CD14-positive monocyte (primary cell): Measurements from ENCODE around the gene BHLHE23. TPM values are rescaled to one million over a fixed set of nuclear protein-coding genes. Genes with fewer than 3 reads are reported as not detected.

Experiments
- DNase-seq, 3 donors: peaks; one replicate each; pipeline ENCODE4 v3.0.0-alpha.2; 2011 to 2022
- H2AFZ ChIP-seq: 2 replicates; pipeline ENCODE4 v1.6.0; 2012; ENCODE audit warnings: mild to moderate bottlenecking, low read depth, low read length, inconsistent platforms; ENCODE audit not compliant: insufficient read depth, poor library complexity, severe bottlenecking
- H3K27ac ChIP-seq, 2 donors: 1 replicate in 1 of 2; 2 replicates in 1 of 2; pipeline ENCODE4 v1.5.1; 2012 to 2013; ENCODE audit warnings: low read length in 2 of 2, control low read depth in 1 of 2, inconsistent platforms in 1 of 2, low read depth in 1 of 2, mild to moderate bottlenecking in 1 of 2
- H3K27me3 ChIP-seq, 2 donors: one replicate each; pipeline versions ENCODE4 v1.6.0 to v1.6.1; 2011 to 2013; ENCODE audit warnings: low read length in 2 of 2; ENCODE audit not compliant: control insufficient read depth in 2 of 2, insufficient read depth in 2 of 2
- H3K36me3 ChIP-seq, 2 donors: replicated peaks in 1 of 2; 1 replicate in 1 of 2; 2 replicates in 1 of 2; pipeline versions ENCODE4 v1.5.1 to v1.6.1; 2012 to 2013; ENCODE audit warnings: low read length in 2 of 2, control low read depth in 1 of 2, inconsistent platforms in 1 of 2, mild to moderate bottlenecking in 1 of 2; ENCODE audit not compliant: insufficient read depth in 2 of 2, control insufficient read depth in 1 of 2
- H3K4me1 ChIP-seq, 2 donors: 1 replicate in 1 of 2; 2 replicates in 1 of 2; pipeline versions ENCODE4 v1.5.1 to v1.6.1; 2012 to 2013; ENCODE audit warnings: low read length in 2 of 2, control low read depth in 1 of 2, inconsistent platforms in 1 of 2, mild to moderate bottlenecking in 1 of 2, moderate library complexity in 1 of 2; ENCODE audit not compliant: insufficient read depth in 2 of 2, control insufficient read depth in 1 of 2
- H3K4me2 ChIP-seq: replicated peaks from 2 replicates; pipeline ENCODE3; 2012; ENCODE audit warnings: low read length, moderate library complexity, mild to moderate bottlenecking; ENCODE audit not compliant: poor library complexity, severe bottlenecking; ENCODE audit errors: extremely low read depth
- H3K4me3 ChIP-seq, 3 experiments: fragments of 200-600 bp in 1 of 3; sonication (generic) in 1 of 3; replicated peaks in 1 of 3; 1 replicate in 2 of 3; 2 replicates in 1 of 3; pipeline ENCODE4 v1.5.1; 2011 to 2013; ENCODE audit warnings: low read length in 3 of 3, mild to moderate bottlenecking in 3 of 3, control low read depth in 2 of 3, low read depth in 2 of 3, inconsistent platforms in 1 of 3, moderate library complexity in 1 of 3
- H3K79me2 ChIP-seq: 2 replicates; pipeline ENCODE4 v1.6.0; 2012; ENCODE audit warnings: mild to moderate bottlenecking, control low read depth, inconsistent platforms, low read length, moderate library complexity; ENCODE audit not compliant: insufficient read depth
- H3K9ac ChIP-seq: 2 replicates; pipeline ENCODE4 v1.6.0; 2017; ENCODE audit warnings: low read length, mild to moderate bottlenecking; ENCODE audit not compliant: insufficient read depth, poor library complexity, severe bottlenecking
- H3K9me3 ChIP-seq, 2 donors: replicated peaks in 1 of 2; 1 replicate in 1 of 2; 2 replicates in 1 of 2; pipeline versions ENCODE4 v1.5.1 to v1.6.1; 2012 to 2013; ENCODE audit warnings: low read length in 2 of 2, control low read depth in 1 of 2; ENCODE audit not compliant: control insufficient read depth in 1 of 2, insufficient read depth in 1 of 2
- H4K20me1 ChIP-seq: 2 replicates; pipeline ENCODE4 v1.6.0; 2012; ENCODE audit warnings: mild to moderate bottlenecking, low read length, control low read depth, moderate library complexity; ENCODE audit not compliant: insufficient read depth
- H3K27ac Mint-ChIP-seq, 7 donors: one replicate each; pipeline ENCODE4 v1.8.0; 2020; ENCODE audit warnings: mild to moderate bottlenecking in 7 of 7, mixed read lengths in 7 of 7, moderate library complexity in 6 of 7, inconsistent platforms in 2 of 7
- H3K27me3 Mint-ChIP-seq, 3 donors: one replicate each; pipeline ENCODE4 v1.8.0; 2021 to 2022; ENCODE audit warnings: low read depth in 3 of 3, mild to moderate bottlenecking in 3 of 3, mixed read lengths in 3 of 3, moderate library complexity in 3 of 3, inconsistent platforms in 1 of 3
- H3K36me3 Mint-ChIP-seq, 2 donors: one replicate each; pipeline ENCODE4 v1.8.0; 2020; ENCODE audit warnings: mixed read lengths in 2 of 2, inconsistent platforms in 1 of 2, mild to moderate bottlenecking in 1 of 2
- H3K4me1 Mint-ChIP-seq: one replicate; pipeline ENCODE4 v1.8.0; 2020; ENCODE audit warnings: mild to moderate bottlenecking, mixed read lengths
- H3K4me3 Mint-ChIP-seq, 2 donors: one replicate each; pipeline ENCODE4 v1.8.0; 2020; ENCODE audit warnings: mild to moderate bottlenecking in 2 of 2, mixed read lengths in 2 of 2, moderate library complexity in 1 of 2
- H3K9me3 Mint-ChIP-seq, 7 donors: one replicate each; pipeline ENCODE4 v1.8.0; 2020 to 2022; ENCODE audit warnings: mixed read lengths in 7 of 7, mild to moderate bottlenecking in 6 of 7, moderate library complexity in 6 of 7, inconsistent platforms in 2 of 7
- WGBS: methylation state at CpG from one replicate; pipeline ENCODE4 v1.1.5; 2013; ENCODE audit warnings: missing lambda C conversion rate; ENCODE audit not compliant: insufficient coverage; 5-methylcytosine and 5-hydroxymethylcytosine counted together
- intact Hi-C, 2 donors: fragments of 100-400 bp; cut with micrococcal nuclease; formaldehyde crosslinking; loops; one replicate each; pipeline versions ENCODE4 v1.15.0 to v1.15.1; 2023
- polyA plus RNA-seq, 3 donors: library from polyadenylated mRNA; depleted of rRNA in 1 of 3; unstranded in 2 of 3; stranded (reverse) in 1 of 3; fragments of 300-500 nt in 2 of 3; fragments of >200 nt in 1 of 3; fragmentation: Illumina TruSeq in 2 of 3; gene quantifications; 1 replicate in 2 of 3; 2 replicates in 1 of 3; pipeline ENCODE4 v1.2.3, GENCODE V29; 2012 to 2021
- TF ChIP-seq, protein P1 (sequence below): fragments of 200-600 bp; IDR thresholded peaks from one replicate; pipeline ENCODE4 v1.8.0; 2022; ENCODE audit warnings: antibody characterized with exemption, mild to moderate bottlenecking

BHLHE23 gene
- polyA plus RNA-seq, 3 donors: not detected

DNA sequence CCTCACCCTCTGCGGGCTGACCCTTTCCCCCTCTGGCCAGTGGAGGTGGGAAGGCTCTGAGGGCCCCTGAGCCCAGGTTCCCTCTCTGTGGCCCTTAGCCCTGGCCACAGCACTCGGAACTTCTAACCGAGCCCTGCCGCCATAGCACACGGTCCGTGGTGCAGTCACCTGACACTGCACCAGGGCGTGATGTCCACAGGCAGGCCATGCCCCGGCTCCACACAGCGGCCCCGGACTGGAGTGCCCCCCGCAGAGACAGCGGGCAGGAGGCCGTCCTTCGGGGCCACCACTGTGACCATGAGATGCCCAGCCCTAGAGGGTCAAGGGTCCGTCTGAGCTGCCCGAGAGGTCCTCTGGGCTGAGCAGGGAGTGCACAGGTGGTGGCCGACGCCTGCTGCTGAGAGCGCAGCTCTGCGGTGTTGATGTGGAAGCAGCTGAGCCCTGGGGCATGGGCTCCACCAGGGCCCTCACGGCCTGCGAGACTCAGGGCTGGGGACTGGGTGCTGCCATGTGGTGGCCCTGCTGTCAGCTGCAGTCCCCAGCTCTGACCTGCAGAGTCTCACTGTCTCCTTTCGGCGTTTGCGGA lies 11.2 kb upstream of the BHLHE23 start:
- Histone ChIP-seq H3K9ac (no peak overlapping the region), H3K9me3 (peaks cover 3 to 14% of the 10 kb centered on the region in 2 donors), H3K4me2 (no peak overlapping the region), H2AFZ (no peak overlapping the region), H4K20me1 (no peaks in the 10 kb centered on the region), H3K27ac (no peak overlapping the region), H3K27me3 (peaks cover 10 to 39% of the 10 kb centered on the region in 2 donors), H3K4me3 (no peak overlapping the region), H3K4me1 (no peaks in the 10 kb centered on the region), H3K36me3 (no peaks in the 10 kb centered on the region), H3K79me2 (no peaks in the 10 kb centered on the region)
- peaks cover 45 to 71% (median 49%) of the 10 kb centered on the region in 3 donors for H3K27me3 Mint-ChIP-seq
- WGBS: 94% methylated on average over 25 of the region's 25 CpGs
- intact Hi-C loops: no loop called here
- no peaks in the 10 kb centered on the region for H3K4me1 Mint-ChIP-seq
- no peaks in the 10 kb centered on the region for H3K36me3 Mint-ChIP-seq
- no peak overlapping the region for H3K4me3 Mint-ChIP-seq
- TF ChIP-seq, protein P1, sequence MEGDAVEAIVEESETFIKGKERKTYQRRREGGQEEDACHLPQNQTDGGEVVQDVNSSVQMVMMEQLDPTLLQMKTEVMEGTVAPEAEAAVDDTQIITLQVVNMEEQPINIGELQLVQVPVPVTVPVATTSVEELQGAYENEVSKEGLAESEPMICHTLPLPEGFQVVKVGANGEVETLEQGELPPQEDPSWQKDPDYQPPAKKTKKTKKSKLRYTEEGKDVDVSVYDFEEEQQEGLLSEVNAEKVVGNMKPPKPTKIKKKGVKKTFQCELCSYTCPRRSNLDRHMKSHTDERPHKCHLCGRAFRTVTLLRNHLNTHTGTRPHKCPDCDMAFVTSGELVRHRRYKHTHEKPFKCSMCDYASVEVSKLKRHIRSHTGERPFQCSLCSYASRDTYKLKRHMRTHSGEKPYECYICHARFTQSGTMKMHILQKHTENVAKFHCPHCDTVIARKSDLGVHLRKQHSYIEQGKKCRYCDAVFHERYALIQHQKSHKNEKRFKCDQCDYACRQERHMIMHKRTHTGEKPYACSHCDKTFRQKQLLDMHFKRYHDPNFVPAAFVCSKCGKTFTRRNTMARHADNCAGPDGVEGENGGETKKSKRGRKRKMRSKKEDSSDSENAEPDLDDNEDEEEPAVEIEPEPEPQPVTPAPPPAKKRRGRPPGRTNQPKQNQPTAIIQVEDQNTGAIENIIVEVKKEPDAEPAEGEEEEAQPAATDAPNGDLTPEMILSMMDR: no peak
- H3K9me3 Mint-ChIP-seq: peaks cover 8 to 22% (median 21%) of the 10 kb centered on the region in 7 donors
- H3K27ac Mint-ChIP-seq: no peak overlapping the region
- no peak for DNase-seq

DNA sequence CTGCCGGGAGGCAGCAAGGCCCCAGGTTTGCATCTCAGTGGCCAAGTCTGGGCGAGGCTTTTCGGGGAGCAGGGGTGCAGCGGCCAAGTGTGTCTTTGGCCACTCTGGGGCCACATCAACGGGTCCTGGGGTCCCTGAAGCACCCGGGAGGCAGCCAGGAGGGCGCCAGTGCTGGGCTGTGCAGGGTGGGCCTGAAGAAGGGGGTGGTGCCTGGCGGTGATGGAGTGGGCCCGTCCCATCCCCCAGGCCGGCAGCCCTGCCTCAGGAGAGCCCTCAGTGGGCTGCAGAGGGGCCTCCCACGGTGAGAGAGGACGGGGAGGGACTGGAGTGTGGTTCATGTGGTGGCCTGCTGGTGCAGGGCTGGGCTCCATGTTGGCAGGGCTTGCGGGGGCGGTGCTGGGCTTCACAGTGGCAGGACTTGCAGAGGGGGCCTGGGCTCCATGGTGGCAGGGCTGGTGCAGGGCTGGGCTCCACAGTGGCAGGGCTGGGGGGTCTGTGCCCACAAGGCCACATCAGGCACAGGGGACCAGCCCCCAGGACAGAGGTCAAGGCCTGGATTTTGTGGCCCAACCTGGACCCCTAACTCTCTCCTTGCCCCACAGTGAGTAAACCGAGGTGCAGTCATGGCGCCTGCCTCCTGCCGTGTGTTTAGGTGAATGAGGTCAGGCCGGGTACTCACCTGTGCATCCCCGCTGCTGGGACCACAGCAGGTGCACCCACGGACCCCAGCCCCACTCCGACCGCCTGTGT lies 10.5 kb upstream of the BHLHE23 start:
- Histone ChIP-seq H3K36me3 (no peaks in the 10 kb centered on the region), H3K79me2 (no peaks in the 10 kb centered on the region), H3K4me1 (no peaks in the 10 kb centered on the region), H3K9me3 (peaks cover 6 to 17% of the 10 kb centered on the region in 2 donors), H3K4me2 (no peak overlapping the region), H2AFZ (no peak overlapping the region), H3K27ac (no peak overlapping the region), H3K9ac (no peak overlapping the region), H3K4me3 (no peak overlapping the region), H3K27me3 (peaks cover 15 to 46% of the 10 kb centered on the region in 2 donors), H4K20me1 (no peaks in the 10 kb centered on the region)
- no peak for DNase-seq
- WGBS: 87% methylated on average over 18 of the region's 22 CpGs
- H3K4me3 Mint-ChIP-seq: no peak overlapping the region
- TF ChIP-seq, protein P1: no peak
- intact Hi-C loops: no loop called here
- peaks cover 11 to 26% (median 24%) of the 10 kb centered on the region in 7 donors for H3K9me3 Mint-ChIP-seq
- H3K27me3 Mint-ChIP-seq: peaks cover 52 to 76% (median 56%) of the 10 kb centered on the region in 3 donors
- no peak overlapping the region for H3K27ac Mint-ChIP-seq
- no peaks in the 10 kb centered on the region for H3K4me1 Mint-ChIP-seq
- no peaks in the 10 kb centered on the region for H3K36me3 Mint-ChIP-seq
